HG03342 (cell line): ENCODE data around the gene KCNJ12.
"Not testable (repeated sequence)": the region's sequence is repeated elsewhere in the genome, so short reads cannot be mapped to it uniquely, and the experiment has no call there.

ENCODE experiments used
- ATAC-seq: cut with Tn5 transposase; IDR thresholded peaks from one replicate; pipeline ENCODE4 v1.9.1; 2021; ENCODE audit warnings: mild to moderate bottlenecking, moderate library complexity; ENCODE audit not compliant: unreplicated experiment

Gene KCNJ12

GRCh38 chr17:21406616-21407404 lies 30.7 kb downstream of the KCNJ12 start:
- ATAC-seq: not testable (repeated sequence)

- ATAC-seq: not testable (repeated sequence)
Observed at GRCh38 chr17:21407752-21408151, 31.6 kb downstream of the KCNJ12 start.

- ATAC-seq: not testable (repeated sequence)
Observed at GRCh38 chr17:21408224-21408623, 32.1 kb downstream of the KCNJ12 start.

- not testable (repeated sequence) for ATAC-seq
Observed at GRCh38 chr17:21408766-21409300, 32.7 kb downstream of the KCNJ12 start.

GRCh38 chr17:21409388-21409787 lies 33.2 kb downstream of the KCNJ12 start:
- not testable (repeated sequence) for ATAC-seq

- ATAC-seq: not testable (repeated sequence)
Observed at GRCh38 chr17:21409971-21410370, 33.8 kb downstream of the KCNJ12 start.

GRCh38 chr17:21410371-21410770 lies 34.2 kb downstream of the KCNJ12 start:
- not testable (repeated sequence) for ATAC-seq

GRCh38 chr17:21410906-21411678 lies 34.9 kb downstream of the KCNJ12 start:
- ATAC-seq: not testable (repeated sequence)

GRCh38 chr17:21411679-21412205 lies 35.6 kb downstream of the KCNJ12 start:
- not testable (repeated sequence) for ATAC-seq

GRCh38 chr17:21412207-21412681 lies 36.1 kb downstream of the KCNJ12 start:
- ATAC-seq: not testable (repeated sequence)

- ATAC-seq: not testable (repeated sequence)
Observed at GRCh38 chr17:21413570-21414279, 37.6 kb downstream of the KCNJ12 start.

GRCh38 chr17:21414616-21415015 lies 38.5 kb downstream of the KCNJ12 start:
- ATAC-seq: not testable (repeated sequence)

GRCh38 chr17:21415166-21415990 lies 39.2 kb downstream of the KCNJ12 start:
- ATAC-seq: not testable (repeated sequence)

- ATAC-seq: not testable (repeated sequence)
Observed at GRCh38 chr17:21416471-21416981, 40.4 kb downstream of the KCNJ12 start.

GRCh38 chr17:21417349-21417748 lies 41.2 kb downstream of the KCNJ12 start:
- not testable (repeated sequence) for ATAC-seq

- no peak for ATAC-seq
Observed at GRCh38 chr17:21417921-21418320, 41.8 kb downstream of the KCNJ12 start.

GRCh38 chr17:21418446-21419298 lies 42.5 kb downstream of the KCNJ12 start:
- no peak for ATAC-seq
